SW 1271 (cell line): Measurements from ENCODE around the gene M6PR.
"Not testable (repeated sequence)": the region's sequence is repeated elsewhere in the genome, so short reads cannot be mapped to it uniquely, and the experiment has no call there.

Experiments used
- DNase-seq, 2 experiments: peaks; one replicate each; lab custom pipeline; 2025; lab: John Stamatoyannopoulos, UW

The M6PR gene

GRCh38 chr12:8912914-8913313 is 36.5 kb downstream of the M6PR start:
- peak in 1 of 2 experiments; percentile 18 for DNase-seq

- no peak for DNase-seq
Measured at GRCh38 chr12:8911606-8912268, 37.7 kb downstream of the M6PR start.

DNA sequence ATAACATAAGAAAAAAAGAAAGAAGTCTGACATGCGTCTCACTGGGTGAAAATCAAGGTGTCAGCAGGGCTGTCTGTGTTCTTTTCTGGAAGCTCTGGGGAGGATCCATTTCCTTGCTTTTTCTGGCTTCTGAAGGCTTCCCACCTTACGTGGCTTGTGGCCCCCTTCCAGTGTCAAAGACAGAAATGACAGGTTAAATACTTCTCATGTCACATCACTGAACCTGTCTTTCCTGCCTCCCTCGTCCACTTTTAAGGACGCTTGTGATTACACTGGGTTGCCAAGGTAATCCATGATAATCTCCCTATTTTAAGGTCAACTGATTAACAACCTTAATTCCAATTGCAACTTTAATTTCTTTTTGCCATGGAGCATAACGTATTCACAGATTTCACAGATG is 39.7 kb downstream of the M6PR start:
- no peak for DNase-seq

GRCh38 chr12:8907513-8907912 is 41.9 kb downstream of the M6PR start:
- DNase-seq: no peak

GRCh38 chr12:8906266-8907180 is 42.9 kb downstream of the M6PR start:
- no peak for DNase-seq

- DNase-seq: no peak
Measured at GRCh38 chr12:8905546-8905945, 43.9 kb downstream of the M6PR start.

GRCh38 chr12:8904665-8905064 is 44.8 kb downstream of the M6PR start:
- no peak for DNase-seq

DNA sequence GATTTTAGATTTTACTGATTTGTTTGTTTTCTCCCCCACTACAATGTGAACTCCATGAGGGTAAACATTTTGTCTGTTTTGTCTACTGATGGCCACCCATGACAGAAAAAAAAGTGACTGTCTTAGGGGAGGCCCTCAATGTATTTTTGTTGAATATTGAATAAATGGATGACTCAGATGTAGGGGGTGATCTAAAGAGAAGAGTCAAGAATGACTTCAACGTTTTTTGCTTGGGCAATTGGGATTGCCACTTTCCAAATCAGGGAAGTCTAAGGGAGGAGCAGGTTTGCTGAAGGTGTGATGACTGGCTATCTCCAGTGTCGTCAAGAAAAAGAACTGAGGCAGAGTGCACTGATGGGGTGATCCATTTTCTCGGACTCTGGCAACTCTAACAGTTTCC is 45.8 kb downstream of the M6PR start:
- DNase-seq: no peak

DNA sequence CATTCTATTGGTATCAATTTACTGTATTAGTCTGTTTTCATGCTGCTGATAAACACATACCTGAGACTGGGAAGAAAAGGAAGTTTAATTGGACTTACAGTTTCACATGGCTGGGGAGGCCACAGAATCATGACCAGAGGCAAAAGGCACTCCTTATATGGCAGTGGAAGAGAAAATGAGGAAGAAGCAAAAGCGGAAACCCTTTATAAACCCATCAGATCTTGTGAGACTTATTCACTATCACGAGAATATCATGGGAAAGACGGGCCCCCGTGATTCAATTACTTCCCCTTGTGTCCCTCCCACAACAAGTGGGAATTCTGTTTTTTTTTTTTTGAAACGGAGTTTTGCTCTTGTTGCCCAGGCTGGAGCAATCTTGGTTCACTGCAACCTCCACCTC is 46.7 kb downstream of the M6PR start:
- not testable (repeated sequence) for DNase-seq

DNA sequence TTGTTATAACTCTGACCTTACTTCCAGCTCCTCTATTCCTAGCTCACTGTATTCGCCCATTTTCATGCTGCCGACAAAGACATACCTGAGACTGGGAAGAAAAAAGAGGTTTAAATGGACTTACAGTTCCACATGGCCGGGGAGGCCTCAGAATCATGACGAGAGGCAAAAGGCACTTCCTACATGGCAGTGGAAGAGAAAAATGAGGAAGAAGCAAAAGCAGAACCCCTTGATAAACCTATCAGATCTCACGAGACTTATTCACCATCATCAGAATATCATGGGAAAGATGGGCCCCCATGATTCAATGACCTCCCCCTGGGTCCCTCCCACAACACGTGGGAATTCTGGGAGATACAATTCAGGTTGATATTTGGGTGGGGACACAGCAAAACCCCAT is 49.6 kb downstream of the M6PR start:
- no peak for DNase-seq

DNA sequence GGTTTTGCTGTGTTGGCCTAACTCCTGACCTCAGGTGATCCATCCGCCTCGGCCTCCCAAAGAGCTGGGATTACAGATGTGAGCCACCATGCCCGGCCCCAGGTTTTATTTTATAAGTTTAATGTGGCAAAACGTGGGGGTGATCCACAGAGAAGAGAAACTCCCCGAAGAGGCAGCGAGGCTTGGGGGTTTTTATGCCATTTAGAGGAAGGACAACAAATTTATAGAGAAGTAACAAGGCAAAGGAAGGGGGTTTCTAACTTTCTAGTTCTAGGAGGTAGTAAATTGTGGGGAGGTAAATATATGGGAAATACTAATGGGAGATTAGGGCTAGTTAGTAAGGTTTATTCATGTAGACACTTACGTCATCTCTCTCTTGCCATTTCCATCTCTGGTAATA is 52.4 kb downstream of the M6PR start:
- DNase-seq: no peak

DNA sequence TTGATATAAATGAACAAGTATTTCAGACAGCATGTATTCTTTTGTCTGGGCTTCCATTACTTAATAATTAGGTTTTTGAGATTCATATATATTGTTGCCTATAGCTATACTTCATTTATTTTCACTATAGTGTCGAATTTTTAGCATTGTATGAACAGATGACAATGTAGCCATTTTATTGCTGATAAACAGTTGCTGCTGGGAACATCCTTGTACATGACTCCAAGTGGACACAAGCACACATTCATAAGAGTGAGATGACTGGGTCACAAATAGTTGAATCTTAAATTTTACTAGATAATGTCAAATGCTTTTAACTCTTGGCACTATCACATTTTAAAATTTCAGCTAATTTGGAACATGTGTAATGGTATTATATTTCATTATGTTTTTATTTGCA is 54.5 kb downstream of the M6PR start:
- DNase-seq: no peak

GRCh38 chr12:8894378-8894777 is 55.1 kb downstream of the M6PR start:
- no peak for DNase-seq

GRCh38 chr12:8891976-8892375 is 57.5 kb downstream of the M6PR start:
- DNase-seq: no peak
